NCI-H1105 treated with DMSO at 0.1 percent for 48 hours (cell line): ENCODE results near the gene PVALEF.
A peak's percentile ranks its signal among the peaks of the same experiment; 100 is the strongest.

Experiments
- DNase-seq: peaks from one replicate; lab custom pipeline; 2025; lab: John Stamatoyannopoulos, UW

PVALEF gene

DNA sequence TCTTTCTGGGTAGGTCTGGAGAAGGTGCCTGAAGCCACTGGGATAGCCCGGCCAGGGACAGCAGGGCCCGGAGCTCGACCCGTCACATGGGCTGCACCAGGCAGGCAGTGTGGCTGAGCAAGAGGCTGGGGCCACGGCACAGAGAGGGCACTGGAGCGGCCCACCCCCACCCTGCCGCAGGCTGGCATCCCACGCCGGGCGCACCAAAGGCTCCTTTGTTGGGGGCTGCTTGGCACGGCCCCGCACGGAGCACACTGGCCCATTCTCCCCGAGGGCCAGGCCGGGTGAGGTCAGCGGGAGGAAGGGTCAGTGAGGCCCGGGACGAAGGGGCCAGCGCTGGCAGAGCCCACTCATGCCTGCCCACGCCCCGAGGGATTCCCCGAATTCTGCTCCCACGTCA lies 36.5 kb upstream of the PVALEF start:
- no peak for DNase-seq

GRCh38 chr17:81129289-81129688 lies 36.0 kb upstream of the PVALEF start:
- DNase-seq: no peak

GRCh38 chr17:81129711-81130367 lies 35.5 kb upstream of the PVALEF start:
- DNase-seq: no peak

DNA sequence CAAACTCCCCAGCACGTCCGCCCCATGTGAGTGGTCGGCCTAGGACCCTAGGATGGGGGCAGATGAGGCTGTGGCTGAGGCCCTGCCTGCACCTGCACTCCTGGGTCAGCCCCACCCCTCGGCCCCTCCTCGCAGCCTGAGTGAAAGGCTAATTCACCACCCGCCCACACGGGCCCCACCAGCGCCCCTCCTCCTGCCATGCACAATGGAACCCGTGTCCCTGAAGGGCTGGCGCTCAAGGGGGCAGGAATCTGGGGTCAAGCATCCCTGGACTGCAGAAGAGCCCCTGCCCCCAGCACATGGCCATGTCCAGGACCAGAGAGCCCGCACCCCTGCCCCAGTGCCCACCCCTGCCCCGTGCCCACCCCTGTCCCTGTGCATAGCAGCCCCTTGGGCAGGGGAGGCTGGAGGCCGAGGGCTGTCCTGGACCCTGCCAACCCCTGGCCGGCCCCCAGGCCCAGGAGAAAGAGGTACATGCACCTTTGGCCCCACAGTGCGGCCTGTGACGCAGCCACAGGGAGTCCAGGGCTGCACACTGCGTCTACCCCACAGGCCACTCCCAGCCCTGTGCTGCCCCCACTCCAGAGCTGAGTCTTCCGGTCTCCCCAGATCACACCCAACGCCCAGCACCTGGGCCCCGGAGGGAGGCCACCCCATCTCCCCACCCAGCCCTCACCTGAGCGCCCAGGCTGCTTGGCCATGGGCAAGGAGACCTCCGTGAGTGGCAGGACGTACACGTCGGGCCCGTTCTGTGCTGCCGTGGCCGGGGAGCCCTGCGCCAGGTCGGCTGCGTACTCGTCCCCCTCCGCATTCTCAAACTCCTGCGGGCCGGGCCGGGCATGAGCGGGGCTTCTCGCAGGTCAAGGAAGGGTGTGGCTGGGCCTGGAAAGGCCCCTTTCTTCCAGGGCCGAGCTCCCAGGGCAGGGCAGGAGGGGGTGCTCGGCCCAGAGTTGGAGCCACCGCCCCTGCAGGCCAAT lies 34.6 kb upstream of the PVALEF start:
- no peak for DNase-seq

DNA sequence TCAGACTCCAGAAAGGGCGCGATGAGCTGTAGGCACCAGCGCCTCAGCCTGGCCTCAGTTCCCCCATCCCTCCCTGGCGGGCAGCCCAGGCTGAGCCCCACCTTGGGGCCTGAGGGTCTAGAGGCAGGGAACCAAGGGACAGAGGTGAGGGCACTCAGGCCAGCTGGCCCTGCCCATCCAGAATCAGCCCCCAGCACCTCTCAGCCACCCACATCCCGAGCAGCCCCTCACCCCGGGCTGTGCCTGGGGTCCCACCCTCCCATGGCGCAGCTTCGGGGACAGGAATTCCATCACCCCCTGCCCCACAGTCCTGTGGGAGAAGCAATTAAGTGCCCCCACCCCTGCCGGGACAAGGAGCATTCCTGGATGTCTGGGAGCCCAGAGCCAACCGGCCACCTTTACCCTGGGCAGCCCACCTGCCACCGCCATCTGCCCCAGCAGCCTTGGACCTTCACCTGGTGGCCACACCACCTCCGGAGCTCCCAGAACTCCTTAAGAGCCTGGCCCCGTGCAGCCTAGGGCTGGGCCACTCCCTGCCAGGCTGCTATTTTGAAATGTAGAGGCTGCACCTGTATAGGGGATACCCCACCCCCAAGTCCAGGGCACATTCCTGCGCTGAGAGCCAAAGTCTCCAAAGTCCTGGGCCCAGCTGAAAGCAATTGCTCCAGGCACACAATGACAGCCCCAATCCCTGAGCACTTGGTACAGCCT lies 33.7 kb upstream of the PVALEF start:
- DNase-seq: no peak

DNA sequence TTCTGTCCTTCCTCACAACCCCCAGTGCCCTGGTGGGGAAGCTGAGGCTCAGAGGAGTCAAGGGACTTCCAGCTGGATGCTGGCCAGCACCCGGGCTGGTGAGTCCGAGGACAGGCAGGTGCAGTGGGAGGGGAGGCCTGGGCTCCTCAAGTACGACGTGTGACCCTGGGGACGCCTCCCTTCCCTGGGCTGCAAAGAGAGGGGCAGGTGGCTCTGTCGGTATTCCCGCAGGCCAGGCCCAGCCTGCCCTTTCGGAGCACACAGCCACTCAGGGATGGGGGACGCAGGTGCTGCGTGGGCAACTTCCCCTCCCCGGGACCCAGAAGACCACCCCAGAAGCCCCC lies 33.1 kb upstream of the PVALEF start:
- DNase-seq: peak; percentile 3

DNA sequence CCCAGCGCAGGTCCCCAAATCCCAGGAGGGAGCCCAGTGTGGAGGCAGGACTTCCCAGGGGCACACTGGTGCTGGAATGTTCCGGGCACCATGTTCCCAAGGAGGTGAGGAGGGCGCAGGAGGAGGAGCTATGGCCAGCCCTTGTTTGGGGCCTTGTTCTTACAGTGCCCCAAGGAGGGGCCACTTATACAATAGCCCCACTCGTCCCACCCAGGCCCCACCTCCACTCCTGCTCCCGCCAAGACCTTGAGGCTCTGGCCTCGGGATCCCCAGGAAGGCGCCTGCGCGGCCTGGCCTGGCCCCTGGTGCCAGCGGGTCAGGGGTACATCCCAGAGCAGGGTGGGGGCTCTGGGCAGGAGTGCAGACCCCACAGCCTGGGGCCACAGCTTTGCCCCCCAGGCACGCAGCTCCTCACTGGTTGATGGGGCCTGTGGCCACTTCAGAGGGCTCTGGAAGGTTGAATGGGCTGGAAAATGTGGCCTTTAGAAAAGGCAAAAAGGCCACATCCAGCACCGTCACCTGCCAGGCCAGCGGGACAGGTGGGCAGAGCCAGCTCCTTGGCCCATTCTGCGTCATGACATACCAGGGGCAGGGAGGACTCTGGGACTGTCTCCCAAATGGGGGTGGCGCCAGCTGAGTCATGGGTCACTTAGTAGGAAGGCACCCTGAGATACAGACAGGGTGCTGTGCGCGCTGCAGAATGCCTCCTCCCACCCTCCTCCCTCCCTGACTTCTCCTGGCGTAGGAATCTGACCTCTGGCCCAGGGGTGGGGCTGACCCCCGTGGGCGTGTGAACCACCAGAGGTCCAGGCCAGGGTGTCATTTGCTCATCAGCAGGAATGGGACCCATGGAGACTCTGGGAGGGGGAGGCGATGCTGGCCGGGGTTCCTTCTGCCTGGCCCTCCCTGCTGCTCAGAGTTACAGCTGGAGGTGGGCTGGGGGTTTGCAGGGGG lies 32.3 kb upstream of the PVALEF start:
- DNase-seq: no peak

DNA sequence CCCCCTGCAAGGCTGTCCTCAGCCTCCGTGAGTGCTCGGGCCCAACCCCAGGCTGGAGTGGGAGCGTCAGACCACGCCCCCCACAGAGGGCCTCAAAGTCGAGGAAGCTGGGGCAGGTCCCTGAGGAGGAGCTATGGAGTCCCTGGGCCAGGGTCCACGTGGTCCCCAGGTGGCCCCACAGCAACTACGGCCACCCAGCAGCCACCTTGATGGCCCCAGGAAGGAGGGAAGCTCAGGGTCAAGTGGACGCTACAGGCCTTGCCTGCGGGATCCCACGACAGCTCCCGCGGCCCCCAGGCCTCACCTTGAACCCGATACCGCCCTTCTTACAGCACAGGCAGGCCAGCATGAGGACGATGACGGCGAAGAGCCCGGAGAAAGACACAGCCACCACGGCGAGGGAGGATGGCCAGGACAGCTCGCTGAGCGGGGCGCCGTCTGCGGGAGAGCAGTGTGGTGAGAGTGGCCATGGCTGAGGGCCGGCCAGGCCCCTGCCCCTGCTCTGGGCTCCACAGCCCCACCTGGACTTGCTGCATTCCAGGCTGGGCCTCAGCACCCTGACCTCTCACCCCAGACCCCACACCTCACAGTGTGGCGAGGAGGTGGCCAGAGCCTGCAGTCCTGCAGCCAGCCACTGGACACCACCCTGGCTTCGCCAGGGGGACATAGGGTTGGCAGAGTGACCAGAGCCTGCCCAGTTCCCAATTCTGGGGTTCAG lies 31.1 kb upstream of the PVALEF start:
- DNase-seq: no peak

- peak; percentile 76 for DNase-seq
These were observed 29.6 kb upstream of the PVALEF start for GRCh38 chr17:81135505-81136278.

DNA sequence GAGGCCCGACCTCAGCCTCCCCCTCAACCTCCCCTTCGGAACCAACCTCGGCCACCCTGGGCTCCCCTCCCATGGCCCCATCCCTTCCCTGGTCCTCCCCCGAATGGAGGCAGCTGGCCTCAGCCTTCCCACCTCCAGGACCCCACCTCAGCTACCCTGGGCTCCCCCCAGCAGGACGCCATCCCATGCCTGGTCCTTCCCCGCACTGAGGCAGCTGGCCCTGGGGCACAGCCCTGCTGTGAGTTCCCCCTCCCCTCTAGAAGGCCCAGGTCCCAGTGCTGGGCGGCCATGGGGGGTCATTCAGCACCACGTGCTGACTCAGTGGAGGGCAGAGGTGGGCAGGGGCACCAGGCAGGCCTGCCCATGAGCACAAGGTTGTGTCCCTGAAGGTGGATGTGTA lies 28.9 kb upstream of the PVALEF start:
- no peak for DNase-seq

DNA sequence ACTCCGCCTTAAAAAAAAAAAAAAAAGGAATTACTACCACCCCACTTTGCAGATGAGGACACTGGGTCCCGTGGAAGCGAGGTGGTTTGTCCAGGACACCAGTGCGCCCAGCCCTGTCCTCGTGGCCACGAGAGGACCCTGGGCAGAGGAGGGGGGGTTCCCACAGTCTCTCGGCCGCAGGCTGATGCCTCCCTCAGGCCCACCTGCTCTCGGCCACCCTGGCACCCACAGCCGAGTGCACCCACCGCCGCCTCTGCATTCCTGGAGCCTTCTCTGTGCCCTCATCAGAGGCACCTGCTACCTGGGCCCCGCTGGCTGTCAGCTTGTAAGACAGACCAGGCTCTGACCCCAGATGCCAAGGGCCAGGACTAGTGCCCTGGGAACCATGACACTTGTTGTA lies 28.1 kb upstream of the PVALEF start:
- DNase-seq: no peak

- no peak for DNase-seq
These were observed 27.2 kb upstream of the PVALEF start for GRCh38 chr17:81138083-81138482.

DNA sequence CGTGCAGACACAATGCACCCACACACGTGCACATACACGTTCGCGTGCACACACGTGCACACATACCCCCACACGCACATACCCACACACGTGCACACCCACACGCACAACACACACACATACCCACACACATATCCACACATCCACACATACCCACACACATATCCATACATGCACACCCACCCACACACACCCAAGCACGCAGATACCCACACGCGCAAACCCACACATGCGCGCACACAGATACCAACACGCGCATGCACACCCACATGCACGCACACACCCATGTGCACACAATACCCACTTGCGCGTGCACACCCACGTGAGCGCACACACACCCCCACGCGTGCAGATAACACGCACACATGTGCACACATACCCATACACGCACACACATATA lies 26.8 kb upstream of the PVALEF start:
- no peak for DNase-seq

GRCh38 chr17:81139428-81139827 lies 25.9 kb upstream of the PVALEF start:
- DNase-seq: no peak

DNA sequence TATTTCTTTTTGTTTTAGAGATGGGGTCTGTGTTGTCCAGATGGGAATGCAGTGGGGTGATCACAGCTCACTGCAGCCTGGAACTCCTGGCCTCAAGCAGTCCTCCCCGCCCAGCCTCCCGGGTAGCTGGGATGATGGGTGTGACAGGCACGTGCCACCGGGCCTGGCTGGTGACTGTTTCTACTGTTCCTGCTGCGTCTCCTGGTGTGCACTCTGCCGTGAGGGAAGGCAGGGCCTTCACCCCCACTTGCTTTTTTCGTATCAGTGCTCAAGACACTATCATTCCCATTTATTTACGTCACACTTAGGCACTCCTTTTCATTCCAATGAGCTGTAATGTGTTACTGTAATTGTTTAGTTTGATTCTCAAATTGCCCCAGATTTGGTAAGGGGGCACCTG lies 25.3 kb upstream of the PVALEF start:
- no peak for DNase-seq

GRCh38 chr17:81140695-81141094 lies 24.6 kb upstream of the PVALEF start:
- DNase-seq: no peak

- DNase-seq: peak; percentile 90
These were observed 22.8 kb upstream of the PVALEF start for GRCh38 chr17:81142301-81143199.

- no peak for DNase-seq
These were observed 22.1 kb upstream of the PVALEF start for GRCh38 chr17:81143200-81143527.

GRCh38 chr17:81143717-81144422 lies 21.4 kb upstream of the PVALEF start:
- no peak for DNase-seq
